ENCODE data around the gene LSAMP.

GRCh38 chr3:115805520-115805919, 639.8 kb downstream of the LSAMP start:
- no peak for TF ChIP-seq CTCF (IDR thresholded peaks at IDR 0.05; ENCODE audit: insufficient read depth, low read length, poor library complexity, severe bottlenecking)
- no peak for TF ChIP-seq EZH2phosphoT487 (conservative IDR thresholded peaks at IDR 0.05; ENCODE audit: low read length)
